Cardiac fibroblast (primary cell): ENCODE data around the gene ZNF133.
"Not testable (repeated sequence)": the region's sequence is repeated elsewhere in the genome, so short reads cannot be mapped to it uniquely, and the experiment has no call there.

Experiments used
- DNase-seq, 2 donors: peaks; one replicate each; pipeline versions ENCODE4 v3.0.0 to v3.0.0-alpha.2; 2010; ENCODE audit warnings: low read depth in 2 of 2
- H3K4me3 ChIP-seq, 2 donors: replicated peaks in 1 of 2; 1 replicate in 1 of 2; 2 replicates in 1 of 2; pipeline ENCODE4 v1.5.1; 2011; ENCODE audit warnings: low read depth in 2 of 2, low read length in 2 of 2, mild to moderate bottlenecking in 2 of 2, moderate library complexity in 1 of 2
- CTCF ChIP-seq: IDR thresholded peaks from one replicate; pipeline ENCODE4 v1.5.1; 2011; ENCODE audit warnings: low read depth, mild to moderate bottlenecking, low read length, inconsistent platforms

The ZNF133 gene

DNA sequence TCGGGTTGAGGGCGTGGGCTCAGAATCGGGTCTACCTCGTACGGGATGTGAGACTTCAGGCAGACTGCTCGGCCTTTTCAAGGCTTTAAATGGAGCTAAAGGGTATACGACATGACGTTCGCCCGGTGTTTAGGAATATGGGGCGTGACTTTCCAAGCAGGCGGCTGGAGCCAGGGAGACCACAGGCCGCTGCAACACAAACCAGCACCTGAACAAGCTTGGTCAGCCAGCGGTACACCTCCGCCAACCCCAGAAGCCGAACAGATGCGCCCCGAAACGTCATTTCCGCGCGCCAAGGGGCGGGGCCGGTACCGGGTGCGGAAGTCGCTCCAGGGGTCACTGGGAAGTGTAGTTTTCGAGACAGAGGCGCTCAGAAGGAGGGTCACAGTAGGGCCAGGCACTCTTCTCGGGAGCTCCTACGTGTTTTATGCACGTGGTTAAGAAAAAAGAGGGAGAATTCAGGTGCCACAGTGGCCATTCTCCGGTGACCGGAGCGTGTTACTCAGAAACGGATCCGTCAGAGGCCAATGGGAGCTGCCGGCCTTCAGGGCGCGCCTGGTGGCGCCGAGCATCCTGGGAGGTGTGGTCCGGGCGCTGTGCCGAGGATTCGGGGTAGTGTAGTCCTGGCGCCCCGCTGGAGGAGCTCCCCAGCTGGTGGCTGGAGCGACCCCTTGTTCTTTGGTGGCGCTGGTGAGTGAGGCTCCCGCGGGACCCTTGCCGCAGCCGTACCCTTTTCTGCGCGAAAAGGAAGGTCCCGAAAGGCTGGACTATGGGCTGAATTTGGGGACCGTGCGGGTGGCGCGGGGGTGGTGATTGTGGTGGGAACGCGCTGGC lies at the start of gene ZNF133:
Gene ZNF133, plus strand, starts transcription at position 613 of the 834 bp plus-strand sequence. CDS start 17,160 bp downstream, outside the sequence.
- DNase-seq = peak; percentile 93
- TF ChIP-seq CTCF = no peak
- H3K4me3 ChIP-seq = peak within 1 kb of the TSS; percentile 74 to 93

GRCh38 chr20:18240997-18241396 lies 47.3 kb upstream of the ZNF133 start:
- no peak overlapping the region for H3K4me3 ChIP-seq
- DNase-seq = no peak
- no peak for TF ChIP-seq CTCF

- TF ChIP-seq CTCF = no peak
- DNase-seq = no peak
- no peak overlapping the region for H3K4me3 ChIP-seq
These were observed 44.5 kb upstream of the ZNF133 start for GRCh38 chr20:18243802-18244201.

DNA sequence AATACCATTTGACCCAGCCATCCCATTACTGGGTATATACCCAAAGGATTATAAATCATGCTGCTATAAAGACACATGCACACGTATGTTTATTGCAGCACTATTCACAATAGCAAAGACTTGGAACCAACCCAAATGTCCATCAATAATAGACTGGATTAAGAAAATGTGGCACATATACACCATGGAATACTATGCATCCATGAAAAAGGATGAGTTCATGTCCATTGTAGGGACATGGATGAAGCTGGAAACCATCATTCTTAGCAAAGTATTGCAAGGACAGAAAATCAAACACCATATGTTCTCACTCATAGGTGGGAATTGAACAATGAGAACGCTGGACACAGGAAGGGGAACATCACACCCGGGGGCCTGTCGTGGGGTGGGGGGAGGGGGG lies 39.8 kb upstream of the ZNF133 start:
- not testable (repeated sequence) for H3K4me3 ChIP-seq, DNase-seq

GRCh38 chr20:18250217-18250616 lies 38.1 kb upstream of the ZNF133 start:
- no peak for TF ChIP-seq CTCF
- no peak overlapping the region for H3K4me3 ChIP-seq
- DNase-seq = no peak

DNA sequence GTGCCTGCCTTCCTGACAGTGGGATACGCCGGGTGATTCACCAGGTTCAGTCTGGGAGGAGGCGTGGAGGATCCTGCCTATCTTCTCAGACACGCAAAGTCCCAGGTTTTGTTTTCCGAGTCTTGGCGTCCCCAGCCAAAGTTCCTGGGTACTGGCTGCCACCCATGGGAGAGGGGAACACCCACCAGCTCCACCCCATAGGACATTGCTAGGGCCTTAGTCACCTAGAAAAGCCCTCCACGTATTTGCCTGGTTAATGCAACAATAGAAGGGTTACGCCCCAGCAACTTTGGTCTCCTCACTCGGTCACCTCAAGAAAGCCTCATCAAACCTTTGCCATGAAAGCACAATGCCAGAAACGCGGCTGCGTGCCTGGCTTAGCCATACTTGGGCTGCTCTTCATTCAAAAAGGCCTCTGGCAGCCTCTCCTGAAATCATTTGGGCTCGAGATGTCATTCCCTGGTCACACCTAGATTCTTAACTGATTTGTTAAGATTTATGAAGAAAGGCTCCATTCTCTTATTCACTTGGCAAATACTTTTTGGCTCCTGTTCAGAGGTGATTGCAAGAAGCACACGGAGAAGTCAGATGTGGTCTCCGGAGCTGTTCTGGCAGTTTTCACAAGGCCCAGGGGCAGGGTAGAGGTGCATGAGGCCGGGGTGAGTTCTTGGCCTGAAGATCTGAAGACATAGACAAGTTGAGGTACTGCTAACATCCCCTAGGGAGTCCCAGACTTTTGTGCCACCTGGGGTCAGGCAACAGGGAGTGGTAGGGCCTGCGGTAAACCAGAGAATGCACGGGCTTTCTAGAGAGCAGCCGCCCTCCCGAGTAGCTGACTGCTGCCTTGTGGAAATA lies 35.5 kb upstream of the ZNF133 start:
- DNase-seq = no peak
- no peak for TF ChIP-seq CTCF
- no peak overlapping the region for H3K4me3 ChIP-seq

- no peak for DNase-seq
- no peak for TF ChIP-seq CTCF
- H3K4me3 ChIP-seq = no peak overlapping the region
These were observed 33.7 kb upstream of the ZNF133 start for GRCh38 chr20:18254615-18255014.
